Measurements from ENCODE around the gene FAM124B.

Gene FAM124B

DNA sequence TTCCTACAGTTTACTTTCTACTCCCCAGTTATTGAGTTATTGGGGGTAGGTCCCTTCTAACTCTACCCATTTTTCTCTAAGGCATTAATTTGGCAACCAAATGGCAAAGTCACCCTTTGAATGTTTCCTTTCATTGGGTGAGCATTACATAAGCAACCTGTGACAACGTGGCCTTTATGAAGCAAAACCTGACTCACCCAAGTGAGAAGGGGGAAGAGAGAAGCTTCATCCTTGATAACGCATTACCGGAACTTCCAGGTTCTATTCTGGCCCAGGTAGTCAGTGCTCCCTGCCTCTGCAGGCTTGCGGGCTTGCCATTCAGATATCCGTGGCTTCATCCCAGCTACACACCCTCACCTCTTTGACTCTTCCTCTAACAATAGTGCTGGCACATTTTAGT lies 39.1 kb upstream of the FAM124B start:
- TF ChIP-seq CTCF (conservative IDR thresholded peaks at IDR 0.05; ENCODE audit: low read length) = no peak
- no peak for DNase-seq (ENCODE audit: low read depth)

GRCh38 chr2:224438726-224439125 lies 36.8 kb upstream of the FAM124B start:
- no peak overlapping the region for H3K4me3 ChIP-seq (ENCODE audit: low read length)
- DNase-seq (ENCODE audit: low read depth) = no peak
- TF ChIP-seq CTCF (conservative IDR thresholded peaks at IDR 0.05; ENCODE audit: low read length) = no peak

More for the DNA sequence above, 39.1 kb upstream of the FAM124B start:
- H3K4me3 ChIP-seq (ENCODE audit: low read length) = no peak overlapping the region

DNA sequence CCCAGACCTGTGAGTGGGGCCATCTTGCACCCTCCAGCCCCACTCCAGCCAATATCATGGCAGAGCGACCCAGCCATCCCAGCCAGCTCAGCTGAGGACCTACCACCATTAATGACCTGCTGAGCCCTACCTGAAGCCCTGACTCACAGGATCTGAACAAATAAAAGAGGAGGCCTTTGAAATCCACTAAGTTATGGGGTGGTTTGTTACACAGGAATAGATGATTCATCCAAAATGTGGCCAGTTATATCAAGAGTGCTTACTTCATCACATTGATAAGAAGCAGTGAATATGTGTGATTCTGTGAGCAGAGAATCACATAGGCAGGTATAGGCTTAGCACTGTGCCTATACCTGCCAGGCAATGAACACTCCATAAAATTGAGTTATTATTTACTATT lies 34.7 kb upstream of the FAM124B start:
- TF ChIP-seq CTCF (conservative IDR thresholded peaks at IDR 0.05; ENCODE audit: low read length) = no peak
- H3K4me3 ChIP-seq (ENCODE audit: low read length) = no peak overlapping the region
- no peak for DNase-seq (ENCODE audit: low read depth)

- no peak for DNase-seq (ENCODE audit: low read depth)
- no peak for TF ChIP-seq CTCF (conservative IDR thresholded peaks at IDR 0.05; ENCODE audit: low read length)
- H3K4me3 ChIP-seq (ENCODE audit: low read length) = no peak overlapping the region
Measured at GRCh38 chr2:224434618-224435017, 32.7 kb upstream of the FAM124B start.

GRCh38 chr2:224433442-224433841 lies 31.5 kb upstream of the FAM124B start:
- no peak for DNase-seq (ENCODE audit: low read depth)
- TF ChIP-seq CTCF (conservative IDR thresholded peaks at IDR 0.05; ENCODE audit: low read length) = no peak
- H3K4me3 ChIP-seq (ENCODE audit: low read length) = no peak overlapping the region

DNA sequence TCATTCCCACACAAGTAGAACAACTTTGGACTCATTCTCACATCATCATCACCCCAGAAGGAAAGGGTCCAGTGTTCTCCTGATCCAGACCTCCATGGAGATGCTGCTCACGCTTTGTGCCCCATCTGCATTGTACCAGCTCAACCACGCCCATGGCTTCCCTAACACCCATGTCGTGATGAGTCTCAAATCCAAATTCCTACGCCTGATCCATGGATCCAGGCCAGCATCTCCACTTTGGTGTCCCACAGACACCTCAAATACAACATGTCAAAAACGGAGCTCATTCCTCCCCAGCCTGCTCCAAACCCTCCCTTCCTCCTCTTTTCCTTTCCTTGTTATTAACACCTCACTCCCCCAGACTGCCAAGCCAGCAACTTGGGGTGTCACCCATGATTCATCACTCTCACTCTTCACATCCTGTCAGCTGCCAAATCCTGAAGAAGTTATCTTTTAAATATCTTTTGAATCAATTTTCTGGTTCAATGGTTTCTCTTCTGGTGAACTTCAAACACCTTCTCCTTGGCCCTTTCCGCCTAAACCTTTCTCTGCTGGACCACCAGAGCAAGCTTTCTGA lies 30.2 kb upstream of the FAM124B start:
- no peak for TF ChIP-seq CTCF (conservative IDR thresholded peaks at IDR 0.05; ENCODE audit: low read length)
- H3K4me3 ChIP-seq (ENCODE audit: low read length) = no peak overlapping the region
- no peak for DNase-seq (ENCODE audit: low read depth)

DNA sequence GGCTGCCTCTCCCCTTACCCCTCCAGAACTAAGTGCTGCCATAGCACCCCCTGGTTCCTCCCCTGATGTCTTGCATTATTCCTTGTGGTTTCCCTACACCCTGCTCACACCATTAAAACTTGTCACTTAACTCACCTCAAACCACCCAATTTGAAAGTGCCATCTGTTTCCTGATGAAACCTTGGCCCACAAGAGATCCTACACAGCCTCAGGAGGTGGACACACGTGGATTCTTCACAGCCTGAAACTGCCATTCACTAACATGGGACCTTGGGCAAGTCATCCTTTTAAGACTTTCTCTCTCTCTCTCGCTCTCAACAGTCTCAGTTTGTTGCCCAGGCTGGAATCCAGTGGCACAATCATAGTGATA lies 27.5 kb upstream of the FAM124B start:
- DNase-seq (ENCODE audit: low read depth) = no peak
- H3K4me3 ChIP-seq (ENCODE audit: low read length) = no peak overlapping the region
- TF ChIP-seq CTCF (conservative IDR thresholded peaks at IDR 0.05; ENCODE audit: low read length) = no peak
